C4-2B (cell line): ENCODE results near the gene DNAL4.

Experiments
- H3K27ac ChIP-seq: fragments of 450-650 bp; 2 replicates; pipeline ENCODE4 v1.5.1; 2017
- ZFX ChIP-seq: fragments of 450-650 bp; IDR thresholded peaks from 2 replicates; pipeline ENCODE4 v1.6.1; 2017
- TF ChIP-seq, protein P1 (sequence below): fragments of 450-650 bp; conservative IDR thresholded peaks from 2 replicates; pipeline ENCODE4 v1.5.1; 2017; ENCODE audit warnings: mild to moderate bottlenecking

Gene DNAL4

DNA sequence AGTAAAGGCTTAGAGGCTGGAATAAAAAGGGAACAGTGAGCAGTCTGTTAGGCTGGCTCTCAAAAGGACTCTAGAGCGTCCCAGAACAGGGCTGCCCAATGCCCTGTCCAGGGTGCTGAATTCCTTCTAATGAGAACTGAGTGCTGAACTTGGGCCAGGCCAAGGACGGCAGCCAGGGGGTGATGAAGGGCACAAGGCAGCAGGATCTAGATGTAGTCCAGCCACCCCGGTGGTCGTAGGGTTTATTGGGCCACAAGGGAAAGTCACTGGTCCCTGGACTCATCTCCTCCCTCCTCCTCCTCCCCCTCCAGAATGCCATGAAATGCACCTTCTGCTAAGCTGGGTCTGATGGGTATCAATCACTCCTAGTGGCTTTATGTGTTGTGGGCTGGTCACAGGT, 30.6 kb upstream of the DNAL4 start:
- no peak for TF ChIP-seq ZFX
- TF ChIP-seq, protein P1, sequence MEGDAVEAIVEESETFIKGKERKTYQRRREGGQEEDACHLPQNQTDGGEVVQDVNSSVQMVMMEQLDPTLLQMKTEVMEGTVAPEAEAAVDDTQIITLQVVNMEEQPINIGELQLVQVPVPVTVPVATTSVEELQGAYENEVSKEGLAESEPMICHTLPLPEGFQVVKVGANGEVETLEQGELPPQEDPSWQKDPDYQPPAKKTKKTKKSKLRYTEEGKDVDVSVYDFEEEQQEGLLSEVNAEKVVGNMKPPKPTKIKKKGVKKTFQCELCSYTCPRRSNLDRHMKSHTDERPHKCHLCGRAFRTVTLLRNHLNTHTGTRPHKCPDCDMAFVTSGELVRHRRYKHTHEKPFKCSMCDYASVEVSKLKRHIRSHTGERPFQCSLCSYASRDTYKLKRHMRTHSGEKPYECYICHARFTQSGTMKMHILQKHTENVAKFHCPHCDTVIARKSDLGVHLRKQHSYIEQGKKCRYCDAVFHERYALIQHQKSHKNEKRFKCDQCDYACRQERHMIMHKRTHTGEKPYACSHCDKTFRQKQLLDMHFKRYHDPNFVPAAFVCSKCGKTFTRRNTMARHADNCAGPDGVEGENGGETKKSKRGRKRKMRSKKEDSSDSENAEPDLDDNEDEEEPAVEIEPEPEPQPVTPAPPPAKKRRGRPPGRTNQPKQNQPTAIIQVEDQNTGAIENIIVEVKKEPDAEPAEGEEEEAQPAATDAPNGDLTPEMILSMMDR = no peak
- no peak overlapping the region for H3K27ac ChIP-seq

DNA sequence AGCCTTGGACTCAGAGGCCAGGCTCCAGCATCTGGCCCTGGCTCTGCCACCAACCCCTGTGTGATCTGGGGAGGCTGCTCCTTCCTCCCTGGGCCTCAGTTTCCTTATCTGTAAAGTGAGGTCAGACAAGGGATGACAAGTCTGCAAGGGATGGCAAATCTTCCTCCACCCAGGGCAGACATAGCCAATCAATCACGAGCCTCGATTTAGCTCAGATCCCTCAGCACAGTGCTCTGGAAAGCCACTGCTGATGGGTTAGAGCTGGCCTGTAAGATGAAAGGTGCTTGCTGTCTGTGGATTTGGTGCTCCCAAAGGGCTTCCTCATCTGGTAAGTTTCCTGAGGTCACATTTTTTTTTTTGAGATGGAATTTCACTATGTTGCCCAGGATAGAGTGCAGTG, 29.7 kb upstream of the DNAL4 start:
- no peak for TF ChIP-seq ZFX
- TF ChIP-seq, protein P1 = no peak
- no peak overlapping the region for H3K27ac ChIP-seq

DNA sequence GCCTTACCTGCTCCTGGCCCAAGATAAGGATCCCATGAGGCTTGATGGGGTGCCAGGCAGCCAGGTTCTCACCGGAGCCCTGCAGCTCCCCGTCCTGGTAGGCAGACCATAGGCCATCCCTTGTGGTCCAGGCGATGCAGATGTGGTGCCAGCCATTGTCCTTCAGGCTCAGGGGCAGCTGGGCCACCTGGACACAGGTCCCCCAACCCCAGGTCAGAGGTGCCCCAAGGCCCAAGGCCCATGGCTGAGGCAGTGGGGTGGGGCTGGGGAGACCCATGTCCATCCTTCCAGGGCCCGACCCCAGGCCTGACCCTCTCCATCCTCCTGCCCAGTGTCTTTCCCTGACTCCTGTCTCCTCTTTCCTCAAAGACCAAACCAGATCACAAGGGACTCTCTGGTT, 29.1 kb upstream of the DNAL4 start:
- H3K27ac ChIP-seq = no peak overlapping the region
- TF ChIP-seq, protein P1 = no peak
- TF ChIP-seq ZFX = no peak

DNA sequence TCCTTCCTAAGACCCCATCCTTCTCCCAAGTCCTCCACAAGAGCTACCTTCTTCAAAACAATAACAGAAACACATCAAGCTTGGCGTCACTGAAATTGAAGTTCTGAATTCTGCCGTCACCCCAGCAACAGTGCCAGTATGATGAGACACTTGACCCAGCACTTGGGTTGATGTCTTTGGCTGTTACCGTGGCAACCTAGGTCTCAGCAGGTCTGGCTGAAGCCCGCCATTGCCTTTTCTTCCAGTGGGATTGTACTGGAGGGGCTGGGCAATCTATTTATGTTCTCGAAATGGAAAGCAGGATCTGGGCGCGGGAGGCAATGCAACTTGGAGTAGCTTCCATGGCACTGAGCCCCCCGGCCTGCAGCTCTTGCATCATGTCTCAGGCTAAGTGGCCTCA, 26.1 kb upstream of the DNAL4 start:
- no peak overlapping the region for H3K27ac ChIP-seq
- no peak for TF ChIP-seq ZFX
- TF ChIP-seq, protein P1 = no peak

DNA sequence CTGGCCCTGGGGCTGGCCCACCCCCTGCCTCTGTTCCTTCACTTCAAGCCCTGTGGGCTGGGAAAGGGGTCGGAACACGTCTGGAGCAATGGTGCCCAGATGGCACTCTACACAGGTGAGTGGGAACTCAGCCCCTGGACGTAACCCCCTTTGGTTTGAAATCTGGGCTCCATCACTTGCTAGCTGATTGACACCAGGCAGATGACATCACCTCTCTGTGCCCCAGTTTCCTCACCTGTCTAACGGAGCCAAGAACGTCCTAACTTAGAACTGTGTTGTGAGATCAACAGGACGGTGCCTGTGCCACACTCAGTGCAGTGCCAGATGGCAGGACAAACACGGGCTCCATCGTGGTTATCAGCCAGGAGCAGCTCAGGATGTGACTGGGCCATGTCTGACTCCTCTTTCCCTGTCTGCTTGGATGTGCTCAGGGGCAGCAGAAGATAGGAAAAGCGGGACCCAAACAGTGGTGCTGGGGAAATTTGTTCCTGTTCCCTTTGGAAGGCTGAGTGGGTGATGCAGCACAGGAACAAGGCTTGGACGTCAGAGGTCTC, 25.5 kb upstream of the DNAL4 start:
- TF ChIP-seq ZFX = no peak
- TF ChIP-seq, protein P1 = no peak
- no peak overlapping the region for H3K27ac ChIP-seq

DNA sequence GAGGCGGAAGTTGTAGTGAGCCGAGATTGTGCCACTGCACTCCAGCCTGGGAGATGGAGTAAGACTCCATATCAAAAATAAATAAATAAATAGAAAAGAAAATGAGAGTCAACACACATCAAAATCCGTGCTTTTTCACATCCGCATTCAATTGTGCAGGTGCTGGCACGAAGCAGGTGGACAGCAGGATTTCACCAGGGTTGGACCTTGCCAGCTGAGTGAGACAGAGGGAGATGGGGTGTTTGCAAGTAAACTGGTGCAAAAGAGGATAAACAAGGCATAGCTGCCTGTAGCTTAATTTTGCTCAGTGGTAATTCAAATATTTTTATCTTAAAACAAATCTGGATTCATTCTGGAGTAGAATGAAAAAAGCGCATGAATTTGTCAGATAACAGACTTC, 23.3 kb upstream of the DNAL4 start:
- TF ChIP-seq, protein P1 = no peak
- no peak for TF ChIP-seq ZFX

DNA sequence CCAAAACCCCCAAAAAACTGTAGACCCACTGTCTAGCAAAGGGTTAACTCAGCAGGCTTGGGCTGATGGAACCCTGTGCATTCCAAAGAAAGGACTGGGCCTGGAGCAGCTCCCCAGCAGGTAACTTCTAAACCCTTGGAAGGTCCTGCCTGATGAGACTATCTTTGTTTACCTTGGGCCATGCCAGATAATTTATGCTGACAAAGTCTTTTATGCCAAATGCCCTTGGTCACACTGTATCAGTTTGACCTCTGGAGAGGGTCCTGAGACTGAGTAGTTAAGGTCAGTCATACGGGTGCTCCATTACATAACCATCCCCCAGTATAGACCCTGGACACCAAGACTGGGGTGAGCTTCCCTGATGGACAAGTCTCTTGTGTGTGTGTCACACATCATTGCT, 21.9 kb upstream of the DNAL4 start:
- TF ChIP-seq, protein P1 = no peak
- TF ChIP-seq ZFX = no peak
- H3K27ac ChIP-seq = no peak overlapping the region

More for the DNA sequence above, 23.3 kb upstream of the DNAL4 start:
- H3K27ac ChIP-seq = no peak overlapping the region
